OCI-M1 (cell line): Measurements from ENCODE around the gene RPL6.

Experiments used
- DNase-seq: peaks from one replicate; lab custom pipeline; 2025; lab: John Stamatoyannopoulos, UW

RPL6 gene

GRCh38 chr12:112380663-112381405 lies 28.6 kb downstream of the RPL6 start:
- no peak for DNase-seq

GRCh38 chr12:112375105-112375504 lies 34.3 kb downstream of the RPL6 start:
- DNase-seq = no peak

- no peak for DNase-seq
Measured at GRCh38 chr12:112374166-112374740, 35.2 kb downstream of the RPL6 start.

- DNase-seq = no peak
Measured at GRCh38 chr12:112370868-112371510, 38.4 kb downstream of the RPL6 start.

GRCh38 chr12:112370199-112370598 lies 39.2 kb downstream of the RPL6 start:
- DNase-seq = no peak

GRCh38 chr12:112368856-112369255 lies 40.5 kb downstream of the RPL6 start:
- DNase-seq = no peak

- DNase-seq = no peak
Measured at GRCh38 chr12:112367965-112368364, 41.4 kb downstream of the RPL6 start.

GRCh38 chr12:112362310-112362709 lies 47.1 kb downstream of the RPL6 start:
- no peak for DNase-seq

- DNase-seq = no peak
Measured at GRCh38 chr12:112361271-112361670, 48.1 kb downstream of the RPL6 start.

GRCh38 chr12:112359290-112359689 lies 50.1 kb downstream of the RPL6 start:
- DNase-seq = no peak

GRCh38 chr12:112357214-112357613 lies 52.2 kb downstream of the RPL6 start:
- peak; percentile 31 for DNase-seq
